Endothelial cell of umbilical vein (primary cell): ENCODE measurements around the gene CACHD1. TPM values are rescaled to one million over a fixed set of nuclear protein-coding genes. Genes with fewer than 3 reads are reported as not detected.
"Not testable (repeated sequence)": the region's sequence is repeated elsewhere in the genome, so short reads cannot be mapped to it uniquely, and the experiment has no call there.

Experiments
- BruUV-seq: library from RNA; stranded (reverse); fragments of 400-500 nt; replicated peaks from 2 replicates; lab custom pipeline; 2021; lab: Mats Ljungman, UMichigan
- CTCF ChIA-PET: fragments of 300-600, 350-600 bp; sonication (Branson Sonifier 250); formaldehyde crosslinking; loops from one replicate; lab custom pipeline; 2021; ENCODE audit warnings: antibody characterized with exemption, inconsistent platforms; lab: Charles Lee
- POLR2A ChIA-PET: fragments of 300-600, 350-600 bp; sonication (Branson Sonifier 250); formaldehyde crosslinking; loops from one replicate; lab custom pipeline; 2021; ENCODE audit warnings: antibody characterized with exemption, inconsistent platforms; lab: Charles Lee
- DNase-seq: peaks from one replicate; pipeline ENCODE4 v3.0.0-alpha.2; 2011; ENCODE audit warnings: low read depth, low spot score
- FAIRE-seq: peaks from 2 replicates; lab custom pipeline; 2011; peaks lifted over from hg19 to GRCh38; lab: Jason Lieb, UNC
- H2AFZ ChIP-seq: 2 replicates; pipeline ENCODE4 v1.6.0; 2012; ENCODE audit warnings: low read depth, low read length, control low read depth, inconsistent platforms
- H3K27ac ChIP-seq: 2 replicates; pipeline ENCODE4 v1.5.1; 2011; ENCODE audit warnings: low read depth, mild to moderate bottlenecking, control low read depth, low read length, moderate library complexity; ENCODE audit not compliant: insufficient read depth
- H3K27me3 ChIP-seq, 2 experiments: 2 replicates each; pipeline versions ENCODE4 v1.6.0 to v1.6.1; 2011; ENCODE audit warnings: low read length in 2 of 2, mixed read lengths in 1 of 2; ENCODE audit not compliant: control insufficient read depth in 2 of 2, insufficient read depth in 2 of 2
- H3K36me3 ChIP-seq, 2 experiments: 2 replicates in 1 of 2; 3 replicates in 1 of 2; pipeline ENCODE4 v1.5.1; 2011; ENCODE audit warnings: low read length in 2 of 2, mild to moderate bottlenecking in 1 of 2, moderate library complexity in 1 of 2; ENCODE audit not compliant: control insufficient read depth in 2 of 2, insufficient read depth in 2 of 2; ENCODE audit errors: extremely low read depth in 1 of 2
- H3K4me1 ChIP-seq: 3 replicates; pipeline ENCODE4 v1.5.1; 2011; ENCODE audit warnings: mild to moderate bottlenecking, low read length; ENCODE audit not compliant: control insufficient read depth, insufficient read depth; ENCODE audit errors: extremely low read depth
- H3K4me2 ChIP-seq: 2 replicates; pipeline ENCODE4 v1.6.1; 2011; ENCODE audit warnings: low read length, control low read depth, mixed read lengths; ENCODE audit not compliant: insufficient read depth
- H3K4me3 ChIP-seq, 3 experiments: fragments of 200-600 bp in 1 of 3; sonication (generic), shearing (Covaris generic) in 1 of 3; replicated peaks in 1 of 3; 2 replicates each; pipeline ENCODE4 v1.5.1; 2011 to 2016; ENCODE audit warnings: control low read depth in 3 of 3, low read length in 3 of 3, mild to moderate bottlenecking in 2 of 3, inconsistent platforms in 1 of 3, low read depth in 1 of 3, moderate library complexity in 1 of 3; ENCODE audit not compliant: insufficient read depth in 1 of 3
- H3K79me2 ChIP-seq: 2 replicates; pipeline ENCODE4 v1.6.0; 2012; ENCODE audit warnings: low read length, inconsistent platforms; ENCODE audit not compliant: control insufficient read depth, insufficient read depth
- H3K9ac ChIP-seq: replicated peaks from 2 replicates; pipeline ENCODE3; 2011; ENCODE audit warnings: low read length, control low read depth; ENCODE audit not compliant: insufficient read depth; ENCODE audit errors: extremely low read depth
- H3K9me1 ChIP-seq: replicated peaks from 3 replicates; pipeline ENCODE4 v1.6.0; 2011; ENCODE audit warnings: mild to moderate bottlenecking, low read length; ENCODE audit not compliant: control insufficient read depth, insufficient read depth; ENCODE audit errors: extremely low read depth
- H3K9me3 ChIP-seq: replicated peaks from 2 replicates; pipeline ENCODE4 v1.5.1; 2012; ENCODE audit warnings: low read length, inconsistent platforms; ENCODE audit not compliant: control insufficient read depth, insufficient read depth
- H4K20me1 ChIP-seq: replicated peaks from 2 replicates; pipeline ENCODE3; 2011; ENCODE audit warnings: mild to moderate bottlenecking, low read length; ENCODE audit not compliant: control insufficient read depth, insufficient read depth; ENCODE audit errors: extremely low read depth
- CTCF ChIP-seq, 2 donors: IDR thresholded peaks; 1 replicate in 1 of 2; 2 replicates in 1 of 2; pipeline ENCODE4 v1.5.1; 2011; ENCODE audit warnings: low read length in 2 of 2, mild to moderate bottlenecking in 2 of 2, moderate library complexity in 2 of 2, control low read depth in 1 of 2, inconsistent platforms in 1 of 2, low read depth in 1 of 2; ENCODE audit not compliant: insufficient read depth in 1 of 2; ENCODE audit errors: extremely low read depth in 1 of 2
- GATA2 ChIP-seq: IDR thresholded peaks from 2 replicates; pipeline ENCODE4 v1.7.0; 2011; ENCODE audit warnings: low read depth, mild to moderate bottlenecking, moderate library complexity, mixed read lengths, low read length; ENCODE audit not compliant: insufficient read length, insufficient read depth
- JUN ChIP-seq: IDR thresholded peaks from 2 replicates; pipeline ENCODE4 v1.6.1; 2011; ENCODE audit warnings: borderline replicate concordance, low read depth; ENCODE audit not compliant: insufficient read length, insufficient read depth
- MYC ChIP-seq: IDR thresholded peaks from one replicate; pipeline ENCODE4 v1.6.1; 2011; ENCODE audit warnings: mild to moderate bottlenecking, low read depth, low read length
- POLR2A ChIP-seq: IDR thresholded peaks from 2 replicates; pipeline ENCODE4 v1.6.1; 2012; ENCODE audit warnings: low read depth, mild to moderate bottlenecking, control low read depth, low read length
- POLR2AphosphoS5 ChIP-seq: IDR thresholded peaks from 2 replicates; pipeline ENCODE4 v1.6.1; 2012; ENCODE audit warnings: low read depth, mild to moderate bottlenecking, control low read depth, low read length, moderate library complexity; ENCODE audit not compliant: insufficient read depth
- dilution Hi-C: fragments of 300-500 bp; cut with MboI; formaldehyde crosslinking; loops from one replicate; pipeline ENCODE4 v1.15.0; 2019; ENCODE audit warnings: low sequenced_read_pairs; ENCODE audit not compliant: extremely low pct_ligation_motif_present
- intact Hi-C: fragments of 100-400 bp; cut with micrococcal nuclease; formaldehyde crosslinking; loops from one replicate; pipeline ENCODE4 v1.10.0; 2022
- microRNA-seq: library from miRNA; unstranded; fragments of <30 nt; microRNA quantifications from one replicate; pipeline ENCODE4 v1.2.0, GENCODE V29; 2021; ENCODE audit warnings: borderline number of aligned reads, borderline replicate concordance
- polyA plus RNA-seq, 4 experiments: library from polyadenylated mRNA; depleted of rRNA in 3 of 4; stranded (reverse) in 3 of 4; unstranded in 1 of 4; fragments of >200 nt; gene quantifications; 2 replicates each; pipeline versions ENCODE4 v1.2.1 to v1.2.3, GENCODE V29; 2011 to 2012; ENCODE audit warnings: missing spikeins in 1 of 4
- small RNA-seq: library from RNA; depleted of rRNA; stranded (forward); fragments of <200 nt; gene quantifications from one replicate; pipeline ENCODE3, GENCODE V24; 2012; ENCODE audit warnings: low replicate concordance, low read depth; ENCODE audit not compliant: insufficient read depth, insufficient read length
- total RNA-seq: library from RNA; stranded (reverse); gene quantifications from 2 replicates; pipeline ENCODE4 v1.2.3, GENCODE V29; 2021

The CACHD1 gene
- total and polyA plus RNA-seq, 2 donors (not counting 3 experiments of a cell fraction or from before 2014, with no cell fraction given), result 3.6 to 9.3 TPM

GRCh38 chr1:64734287-64734652 is 264.3 kb downstream of the CACHD1 start:
- H3K4me3 ChIP-seq, result no peak overlapping the region
- BruUV-seq, result no TSS peak
- H4K20me1 ChIP-seq, result no peaks in the 10 kb centered on the region
- intact Hi-C loops, result no loop called here
- H2AFZ ChIP-seq, result no peak overlapping the region
- peaks cover 0 to under 1% of the 10 kb centered on the region in 2 experiments for H3K27me3 ChIP-seq
- dilution Hi-C loops, result no loop called here
- H3K9ac ChIP-seq, result no peak overlapping the region
- FAIRE-seq (no peak), DNase-seq (no peak)
- H3K9me3 ChIP-seq, result no peaks in the 10 kb centered on the region
- no peaks in the 10 kb centered on the region for H3K79me2 ChIP-seq
- no peaks in the 10 kb centered on the region for H3K9me1 ChIP-seq
- H3K36me3 ChIP-seq, result no peaks in the 10 kb centered on the region
- TF ChIP-seq JUN (no peak), MYC (no peak), POLR2A (no peak), POLR2AphosphoS5 (no peak), GATA2 (no peak), CTCF (IDR thresholded peaks at IDR 0.05; ENCODE audit: extremely low read depth in 1 of 2, insufficient read depth in 1 of 2, low read depth in 1 of 2, low read length in 2 of 2) (no peak)
- H3K4me1 ChIP-seq, result no peaks in the 10 kb centered on the region
- no peak overlapping the region for H3K27ac ChIP-seq
- POLR2A ChIA-PET, result no interaction called here
- CTCF ChIA-PET, result no interaction called here
- H3K4me2 ChIP-seq, result no peak overlapping the region

- H3K4me1 ChIP-seq, H2AFZ ChIP-seq, H3K9ac ChIP-seq, H3K9me1 ChIP-seq, H3K36me3 ChIP-seq, H3K79me2 ChIP-seq, CTCF ChIA-PET, FAIRE-seq, dilution Hi-C loops, H3K27ac ChIP-seq, H3K27me3 ChIP-seq, H3K4me3 ChIP-seq, DNase-seq, POLR2A ChIA-PET, H3K9me3 ChIP-seq, BruUV-seq, H3K4me2 ChIP-seq, H4K20me1 ChIP-seq: not testable (repeated sequence)
- intact Hi-C loops, result loop anchor here (5.0 kb wide), 1 partner anchor 337 kb away; no protein-coding TSS in a partner anchor
These were observed 270.8 kb downstream of the CACHD1 start for GRCh38 chr1:64740687-64741086.

Small RNA genes lying within 50 kb of the gene (microRNA-seq; reads per million reads assigned to microRNA genes)
- not detected for gene MIR4794

Small RNA genes lying within 50 kb of the gene (small RNA-seq; reads per million reads assigned to genes)
- not detected for gene MIR4794
